GM23248 (cell line): ENCODE measurements around the gene P2RX1.

Source experiments
- EZH2 ChIP-seq: fragments of 200-600 bp; sonication (generic); IDR thresholded peaks from 2 replicates; pipeline ENCODE4 v1.6.1; 2018; ENCODE audit warnings: antibody characterized with exemption, mild to moderate bottlenecking; ENCODE audit not compliant: insufficient read depth, poor library complexity, severe bottlenecking
- EZH2phosphoT487 ChIP-seq: fragments of 200-600 bp; sonication (generic); IDR thresholded peaks from 2 replicates; pipeline ENCODE4 v1.6.1; 2018; ENCODE audit warnings: antibody characterized with exemption, moderate library complexity, mild to moderate bottlenecking, low read depth; ENCODE audit not compliant: insufficient read depth

DNA sequence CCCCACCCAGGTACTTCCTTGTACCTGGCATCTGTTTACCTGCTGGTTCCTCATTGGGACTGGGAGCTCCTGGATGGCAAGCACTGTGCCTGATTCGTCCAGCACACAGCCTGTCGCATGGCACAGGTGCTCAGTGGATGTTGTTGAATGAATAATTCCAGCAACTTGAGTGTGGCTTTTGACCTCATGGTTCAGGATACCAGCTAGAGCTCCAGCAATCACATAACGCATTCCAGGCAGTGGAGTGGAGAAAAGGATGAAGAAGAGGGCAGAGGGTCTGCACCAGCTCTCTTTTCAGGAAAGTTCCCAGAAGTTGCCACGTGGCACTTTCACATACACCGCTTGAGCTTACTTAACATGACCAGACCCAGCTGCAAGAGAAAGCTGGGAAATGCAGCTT lies 22.1 kb downstream of the P2RX1 start:
- TF ChIP-seq EZH2 (no peak), EZH2phosphoT487 (no peak)
